Testis (tissue), 2 donors: ENCODE data around the gene CFAP221.

Experiments used
- CTCF ChIP-seq, 3 experiments: fragments of 450-650 bp in 2 of 3; fragments of 200-600 bp in 1 of 3; sonication (generic) in 1 of 3; IDR thresholded peaks; one replicate each; pipeline ENCODE4 v1.5.1; 2016 to 2019; ENCODE audit warnings: antibody characterized with exemption in 3 of 3, mild to moderate bottlenecking in 2 of 3, moderate library complexity in 1 of 3
- POLR2A ChIP-seq: fragments of 450-650 bp; IDR thresholded peaks from one replicate; pipeline ENCODE4 v1.6.1; 2017; ENCODE audit warnings: antibody characterized with exemption, mild to moderate bottlenecking, moderate library complexity

GRCh38 chr2:119521433-119522050, 22.7 kb upstream of the CFAP221 start:
- TF ChIP-seq CTCF (IDR thresholded peaks at IDR 0.05), result no peak
- no peak for TF ChIP-seq POLR2A
